ENCODE results near the gene VWA8. TPM values are rescaled to one million over a fixed set of nuclear protein-coding genes. Genes with fewer than 3 reads are reported as not detected.

Gene VWA8
- total and polyA plus RNA-seq, 4 donors = 7.1 to 50.3 (median 12.4) TPM

- Histone ChIP-seq H3K9me3 (ENCODE audit: control insufficient read depth in 4 of 4, low read length in 3 of 4) (no peaks in the 10 kb centered on the region), H3K4me3 (ENCODE audit: low read depth in 1 of 3, low read length in 3 of 3) (no peak overlapping the region), H3K27ac (ENCODE audit: low read depth in 1 of 2, low read length in 2 of 2) (no peak overlapping the region), H3K36me3 (ENCODE audit: control insufficient read depth in 4 of 4, insufficient read depth in 3 of 4, low read depth in 1 of 4, low read length in 3 of 4) (peaks cover 0 to 3% (median 0%) of the 10 kb centered on the region in 4 donors), H3K27me3 (ENCODE audit: control insufficient read depth in 4 of 4, insufficient read depth in 4 of 4, low read length in 3 of 4) (no peaks in the 10 kb centered on the region), H3K9ac (ENCODE audit: low read depth in 1 of 2, low read length in 2 of 2) (no peak overlapping the region), H3K4me1 (ENCODE audit: control insufficient read depth in 4 of 4, insufficient read depth in 4 of 4, low read length in 3 of 4) (no peaks in the 10 kb centered on the region)
- 95% methylated on average over 2 of the region's 2 CpGs for WGBS
- no peak for TF ChIP-seq HNF4G (IDR thresholded peaks at IDR 0.05)
- no peak for TF ChIP-seq SP1 (IDR thresholded peaks at IDR 0.05)
- no peak for TF ChIP-seq FOXA1 (IDR thresholded peaks at IDR 0.05)
- no peak for TF ChIP-seq YY1 (IDR thresholded peaks at IDR 0.05)
- no peak for TF ChIP-seq ZBTB33 (IDR thresholded peaks at IDR 0.05)
- no peak for TF ChIP-seq RXRA (IDR thresholded peaks at IDR 0.05)
- no peak for DNase-seq (ENCODE audit: low spot score)
Measured at GRCh38 chr13:41897126-41897525, 63.8 kb downstream of the VWA8 start.

GRCh38 chr13:41895478-41895877 is 65.4 kb downstream of the VWA8 start:
- TF ChIP-seq JUND (IDR thresholded peaks at IDR 0.05) = no peak
- no peak for TF ChIP-seq ZBTB33 (IDR thresholded peaks at IDR 0.05)
- TF ChIP-seq REST (IDR thresholded peaks at IDR 0.05) = no peak
- WGBS = 98% methylated on average over 1 of the region's 1 CpG
- DNase-seq (ENCODE audit: low spot score) = no peak

GRCh38 chr13:41891119-41891518 is 69.8 kb downstream of the VWA8 start:
- no peak overlapping the region for H3K9ac ChIP-seq (ENCODE audit: low read depth in 1 of 2, low read length in 2 of 2)
- no peaks in the 10 kb centered on the region for H3K27me3 ChIP-seq (ENCODE audit: control insufficient read depth in 4 of 4, insufficient read depth in 4 of 4, low read length in 3 of 4)
- H3K36me3 ChIP-seq (ENCODE audit: control insufficient read depth in 4 of 4, insufficient read depth in 3 of 4, low read depth in 1 of 4, low read length in 3 of 4) = peaks cover under 1 to 20% (median 8%) of the 10 kb centered on the region in 4 donors
- H3K4me3 ChIP-seq (ENCODE audit: low read depth in 1 of 3, low read length in 3 of 3) = no peak overlapping the region
- 94% methylated on average over 4 of the region's 4 CpGs for WGBS
- no peak overlapping the region for H3K27ac ChIP-seq (ENCODE audit: low read depth in 1 of 2, low read length in 2 of 2)
- H3K9me3 ChIP-seq (ENCODE audit: control insufficient read depth in 4 of 4, low read length in 3 of 4) = no peaks in the 10 kb centered on the region
- no peaks in the 10 kb centered on the region for H3K4me1 ChIP-seq (ENCODE audit: control insufficient read depth in 4 of 4, insufficient read depth in 4 of 4, low read length in 3 of 4)
- DNase-seq (ENCODE audit: low spot score) = no peak
- TF ChIP-seq SP1 (IDR thresholded peaks at IDR 0.05) (no peak), FOXA1 (IDR thresholded peaks at IDR 0.05) (no peak), ZBTB33 (IDR thresholded peaks at IDR 0.05) (no peak), HNF4G (IDR thresholded peaks at IDR 0.05) (no peak), FOXA2 (IDR thresholded peaks at IDR 0.05) (no peak), YY1 (IDR thresholded peaks at IDR 0.05) (no peak), TAF1 (conservative IDR thresholded peaks at IDR 0.05) (no peak), CTCF (IDR thresholded peaks at IDR 0.05; ENCODE audit: low read depth, low read length, missing input control) (no peak), RXRA (IDR thresholded peaks at IDR 0.05) (no peak), JUND (IDR thresholded peaks at IDR 0.05) (no peak), RAD21 (IDR thresholded peaks at IDR 0.05) (no peak), GABPA (IDR thresholded peaks at IDR 0.05 in 1 of 2, conservative IDR thresholded peaks at IDR 0.05 in 1 of 2) (no peak)

More at GRCh38 chr13:41895478-41895877, 65.4 kb downstream of the VWA8 start:
- H3K9ac ChIP-seq (ENCODE audit: low read depth in 1 of 2, low read length in 2 of 2) = no peak overlapping the region
- H3K4me3 ChIP-seq (ENCODE audit: low read depth in 1 of 3, low read length in 3 of 3) = no peak overlapping the region
- peaks cover 0 to 13% (median 5%) of the 10 kb centered on the region in 4 donors for H3K36me3 ChIP-seq (ENCODE audit: control insufficient read depth in 4 of 4, insufficient read depth in 3 of 4, low read depth in 1 of 4, low read length in 3 of 4)
- H3K9me3 ChIP-seq (ENCODE audit: control insufficient read depth in 4 of 4, low read length in 3 of 4) = no peaks in the 10 kb centered on the region
- H3K4me1 ChIP-seq (ENCODE audit: control insufficient read depth in 4 of 4, insufficient read depth in 4 of 4, low read length in 3 of 4) = no peaks in the 10 kb centered on the region
- H3K27ac ChIP-seq (ENCODE audit: low read depth in 1 of 2, low read length in 2 of 2) = no peak overlapping the region
- no peaks in the 10 kb centered on the region for H3K27me3 ChIP-seq (ENCODE audit: control insufficient read depth in 4 of 4, insufficient read depth in 4 of 4, low read length in 3 of 4)
